Erythroblast (primary cell): ENCODE measurements around the gene CRIP2.

Experiments
- GATA1 ChIP-seq: IDR thresholded peaks from 2 replicates; pipeline ENCODE4 v1.6.1; 2011; ENCODE audit warnings: low read depth, mild to moderate bottlenecking, control low read depth, low read length, moderate library complexity
- POLR2A ChIP-seq: IDR thresholded peaks from 2 replicates; pipeline ENCODE4 v1.6.1; 2011; ENCODE audit warnings: mild to moderate bottlenecking, low read length

- no peak for TF ChIP-seq POLR2A
- TF ChIP-seq GATA1, result no peak
Observed at GRCh38 chr14:105437723-105438500, 36.7 kb upstream of the CRIP2 start.
